Measurements from ENCODE around the gene SCPEP1.
A peak's percentile ranks its signal among the peaks of the same experiment; 100 is the strongest.
"Not testable (repeated sequence)": the region's sequence is repeated elsewhere in the genome, so short reads cannot be mapped to it uniquely, and the experiment has no call there.

SCPEP1 gene

GRCh38 chr17:56945938-56946505, 31.9 kb upstream of the SCPEP1 start:
- H3K4me3 ChIP-seq (ENCODE audit: control insufficient read depth, low read depth, low read length), result no peak overlapping the region
- no peak for DNase-seq (ENCODE audit: low read depth)
- TF ChIP-seq, protein P1, sequence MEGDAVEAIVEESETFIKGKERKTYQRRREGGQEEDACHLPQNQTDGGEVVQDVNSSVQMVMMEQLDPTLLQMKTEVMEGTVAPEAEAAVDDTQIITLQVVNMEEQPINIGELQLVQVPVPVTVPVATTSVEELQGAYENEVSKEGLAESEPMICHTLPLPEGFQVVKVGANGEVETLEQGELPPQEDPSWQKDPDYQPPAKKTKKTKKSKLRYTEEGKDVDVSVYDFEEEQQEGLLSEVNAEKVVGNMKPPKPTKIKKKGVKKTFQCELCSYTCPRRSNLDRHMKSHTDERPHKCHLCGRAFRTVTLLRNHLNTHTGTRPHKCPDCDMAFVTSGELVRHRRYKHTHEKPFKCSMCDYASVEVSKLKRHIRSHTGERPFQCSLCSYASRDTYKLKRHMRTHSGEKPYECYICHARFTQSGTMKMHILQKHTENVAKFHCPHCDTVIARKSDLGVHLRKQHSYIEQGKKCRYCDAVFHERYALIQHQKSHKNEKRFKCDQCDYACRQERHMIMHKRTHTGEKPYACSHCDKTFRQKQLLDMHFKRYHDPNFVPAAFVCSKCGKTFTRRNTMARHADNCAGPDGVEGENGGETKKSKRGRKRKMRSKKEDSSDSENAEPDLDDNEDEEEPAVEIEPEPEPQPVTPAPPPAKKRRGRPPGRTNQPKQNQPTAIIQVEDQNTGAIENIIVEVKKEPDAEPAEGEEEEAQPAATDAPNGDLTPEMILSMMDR (IDR thresholded peaks at IDR 0.05; ENCODE audit: control insufficient read depth, insufficient read depth, low read depth, low read length, missing control alignments), result no peak

DNA sequence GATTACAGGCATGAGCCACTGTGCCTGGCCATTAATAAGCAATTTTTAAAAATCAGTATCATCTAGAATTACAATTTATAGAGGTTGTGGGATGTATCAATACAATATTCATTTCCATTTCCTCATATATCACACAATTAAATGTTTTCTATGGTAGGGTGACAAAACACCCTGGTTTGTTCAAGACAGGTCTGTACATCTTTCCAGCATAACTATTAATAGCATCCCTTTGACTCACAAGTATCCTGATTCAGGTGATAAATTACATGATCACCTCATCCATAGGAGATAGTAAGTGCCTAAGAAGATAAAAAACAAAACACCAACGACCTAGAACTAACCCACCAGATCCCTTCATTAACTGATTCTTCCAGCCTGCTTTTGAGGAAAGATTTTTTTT, 30.2 kb upstream of the SCPEP1 start:
- TF ChIP-seq, protein P1 (IDR thresholded peaks at IDR 0.05; ENCODE audit: control insufficient read depth, insufficient read depth, low read depth, low read length, missing control alignments), result no peak
- no peak overlapping the region for H3K4me3 ChIP-seq (ENCODE audit: control insufficient read depth, low read depth, low read length)
- DNase-seq (ENCODE audit: low read depth), result no peak

DNA sequence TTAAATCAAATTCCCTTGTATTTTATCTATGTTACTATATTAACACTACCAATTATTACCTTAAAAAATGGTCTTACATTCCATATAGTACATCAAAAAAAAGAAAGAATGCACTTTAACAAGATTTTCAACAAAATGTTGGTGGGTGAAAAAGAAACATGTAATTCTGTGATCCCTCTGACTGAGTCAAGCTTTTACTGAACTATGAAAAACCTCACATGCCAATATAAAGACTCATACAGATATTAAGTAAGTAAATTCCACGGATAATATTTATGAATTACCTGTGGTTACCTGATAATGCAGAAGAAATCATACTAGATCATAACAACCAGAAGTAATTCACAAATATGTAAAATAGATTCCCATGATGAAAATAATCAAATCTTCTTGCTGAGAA, 29.4 kb upstream of the SCPEP1 start:
- no peak for DNase-seq (ENCODE audit: low read depth)
- no peak overlapping the region for H3K4me3 ChIP-seq (ENCODE audit: control insufficient read depth, low read depth, low read length)
- TF ChIP-seq, protein P1 (IDR thresholded peaks at IDR 0.05; ENCODE audit: control insufficient read depth, insufficient read depth, low read depth, low read length, missing control alignments), result no peak

DNA sequence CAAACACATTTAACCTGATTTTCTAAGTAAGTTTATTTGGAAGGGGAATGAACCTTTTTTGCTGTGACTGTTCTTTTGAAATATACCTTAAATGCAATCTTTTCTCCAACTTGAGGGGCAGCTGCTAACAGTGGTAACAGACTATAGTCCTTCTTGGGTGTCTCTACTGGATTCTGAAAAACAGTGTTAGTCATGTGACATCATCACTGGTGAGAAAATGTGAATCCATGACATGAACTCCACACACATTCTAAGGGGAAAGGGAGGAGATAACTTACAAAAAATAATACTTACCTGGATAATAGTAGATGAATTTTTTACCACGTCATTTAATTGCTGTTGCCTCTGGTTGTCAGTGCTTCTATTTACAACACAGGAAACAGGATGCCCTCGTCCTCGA, 28.3 kb upstream of the SCPEP1 start:
- DNase-seq (ENCODE audit: low read depth), result no peak
- TF ChIP-seq, protein P1 (IDR thresholded peaks at IDR 0.05; ENCODE audit: control insufficient read depth, insufficient read depth, low read depth, low read length, missing control alignments), result no peak
- H3K4me3 ChIP-seq (ENCODE audit: control insufficient read depth, low read depth, low read length), result no peak overlapping the region

DNA sequence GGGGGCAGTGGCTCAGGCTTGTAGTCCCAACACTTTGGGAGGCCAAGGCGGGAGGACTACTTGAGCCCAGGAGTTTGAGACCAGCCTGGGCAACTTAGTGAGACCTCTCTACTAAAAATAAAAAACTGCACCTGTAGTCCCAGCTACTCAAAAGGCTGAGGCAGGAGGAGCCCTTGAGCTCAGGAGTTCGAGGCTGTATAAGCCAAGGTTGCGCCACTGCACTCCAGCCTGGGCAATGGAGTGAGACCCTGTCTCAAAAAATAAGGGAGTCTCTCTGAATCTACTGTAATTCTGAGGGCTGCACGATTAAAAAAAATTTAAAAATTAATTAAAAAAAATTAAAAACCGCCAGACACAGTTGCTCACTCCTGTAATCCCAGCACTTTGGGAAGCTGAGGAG, 20.9 kb upstream of the SCPEP1 start:
- no peak overlapping the region for H3K4me3 ChIP-seq (ENCODE audit: control insufficient read depth, low read depth, low read length)
- TF ChIP-seq, protein P1 (IDR thresholded peaks at IDR 0.05; ENCODE audit: control insufficient read depth, insufficient read depth, low read depth, low read length, missing control alignments), result no peak
- DNase-seq (ENCODE audit: low read depth), result no peak

DNA sequence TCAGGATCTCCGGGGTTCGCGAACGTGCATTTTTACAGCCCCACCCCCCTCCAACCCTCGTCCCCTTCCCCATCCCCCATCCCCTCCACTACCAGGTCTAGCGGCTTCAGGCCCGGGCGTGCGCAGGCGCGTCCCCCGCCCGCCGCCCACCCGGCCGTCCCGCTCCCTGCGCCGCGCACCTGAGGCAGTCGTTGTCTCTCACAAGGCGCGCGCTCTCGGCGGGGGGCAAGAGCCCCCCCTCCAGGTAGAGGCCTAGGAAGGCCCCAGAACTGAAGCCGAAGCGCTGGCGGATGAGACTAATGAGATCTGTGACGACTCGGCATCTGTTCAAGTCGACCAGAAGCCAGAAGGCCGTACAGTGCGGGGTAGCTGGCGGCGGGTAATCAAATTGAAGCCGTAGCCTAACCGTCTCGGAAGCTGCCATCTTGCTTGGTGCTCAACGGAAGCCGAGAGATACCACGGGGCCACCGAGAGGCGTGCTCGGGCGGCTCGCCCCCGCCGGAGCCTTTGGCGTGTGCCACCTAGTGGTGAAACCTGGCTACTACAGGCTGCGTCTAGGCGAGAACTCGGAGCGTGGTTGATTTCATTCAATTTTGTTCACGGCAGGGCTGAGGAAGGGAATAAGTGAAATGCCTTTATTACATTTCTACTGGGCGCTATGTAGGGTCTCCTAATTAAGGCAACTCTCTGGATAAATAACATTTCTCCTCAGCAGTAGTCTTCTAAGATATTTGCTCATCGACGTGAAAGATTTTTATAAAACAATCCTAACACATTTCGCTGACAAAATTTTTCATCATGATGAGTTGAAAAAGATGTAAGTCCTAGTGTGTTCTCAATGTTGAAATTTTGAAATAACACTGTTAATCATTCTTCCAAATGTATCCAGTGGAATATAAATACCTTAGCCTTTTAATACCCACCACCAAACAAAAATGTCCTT, 17.1 kb upstream of the SCPEP1 start, which contains the start of gene COIL:
Gene COIL, minus strand, starts transcription at position 455 of the 943 bp plus-strand sequence. Its CDS starts 31 bp downstream, at position 424.
- TF ChIP-seq, protein P1 (IDR thresholded peaks at IDR 0.05; ENCODE audit: control insufficient read depth, insufficient read depth, low read depth, low read length, missing control alignments), result peak; percentile 97
- H3K4me3 ChIP-seq (ENCODE audit: control insufficient read depth, low read depth, low read length), result peak within 1 kb of the TSS; percentile 72
- DNase-seq (ENCODE audit: low read depth), result peak; percentile 61

DNA sequence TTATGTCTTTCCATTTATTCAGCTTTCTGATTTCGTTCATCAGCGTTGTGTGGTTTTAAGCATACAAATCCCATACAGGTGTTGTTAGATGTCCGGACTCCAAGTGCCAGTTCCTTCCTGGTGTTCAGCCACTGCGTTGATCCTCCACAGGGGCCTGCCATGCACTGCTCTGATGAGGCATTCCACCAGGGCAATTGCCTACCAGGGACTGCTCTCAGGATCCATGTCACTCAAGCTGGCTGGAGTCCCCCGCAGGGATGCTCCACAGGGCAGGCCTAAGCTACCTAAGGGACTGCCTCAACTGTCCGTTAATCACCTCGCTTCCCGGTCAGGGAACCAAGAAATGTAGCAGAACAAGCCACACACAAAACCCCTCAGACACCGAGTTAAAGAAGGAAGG, 12.7 kb upstream of the SCPEP1 start:
- H3K4me3 ChIP-seq (ENCODE audit: control insufficient read depth, low read depth, low read length); DNase-seq (ENCODE audit: low read depth): not testable (repeated sequence)

GRCh38 chr17:56965681-56966080, 12.2 kb upstream of the SCPEP1 start:
- not testable (repeated sequence) for H3K4me3 ChIP-seq (ENCODE audit: control insufficient read depth, low read depth, low read length); DNase-seq (ENCODE audit: low read depth)

Measured in AG09309 (cell line).